ENCODE measurements around the gene DISP3. TPM values are rescaled to one million over a fixed set of nuclear protein-coding genes. Genes with fewer than 3 reads are reported as not detected.

The DISP3 gene
- total and polyA plus RNA-seq, 9 of the 15 experiments (the other 6 are each of a cell fraction or from before 2014, with no cell fraction given) = 0.03 to 0.19 (median 0.15) TPM; not detected in 5

- 0 out of 2 replicates have a peak, but pooled peaks have one; percentile 16 for TF ChIP-seq CREM (IDR thresholded peaks at IDR 0.05; ENCODE audit: low read depth)
- peak; percentile 87; the same call in 1 of the 2 replicates for TF ChIP-seq MTA3 (IDR thresholded peaks at IDR 0.05; ENCODE audit: borderline replicate concordance)
- no peak for TF ChIP-seq ZNF184 (CRISPR knock-in tag; IDR thresholded peaks at IDR 0.05)
- peak; percentile 56; the same call in 1 of the 2 replicates for TF ChIP-seq ARID4B (CRISPR knock-in tag; IDR thresholded peaks at IDR 0.05)
- TF ChIP-seq CXXC5 (CRISPR knock-in tag; IDR thresholded peaks at IDR 0.05) = peak; percentile 86
- TF ChIP-seq JUND (IDR thresholded peaks at IDR 0.05; ENCODE audit: borderline replicate concordance, low read depth, low read length) = peak; percentile 97
- TF ChIP-seq JUND (tag; IDR thresholded peaks at IDR 0.05; ENCODE audit: borderline replicate concordance, low read depth, low read length) = no peak
- peak; percentile 55 for TF ChIP-seq DMBX1 (CRISPR knock-in tag; IDR thresholded peaks at IDR 0.05; ENCODE audit: borderline replicate concordance)
- 0 out of 2 replicates have a peak, but pooled peaks have one; percentile 27 for TF ChIP-seq RBM14 (IDR thresholded peaks at IDR 0.05; ENCODE audit: borderline replicate concordance, insufficient read depth, low read depth, low read length)
- no peak for TF ChIP-seq SETDB1 (IDR thresholded peaks at IDR 0.05; ENCODE audit: low read length)
- TF ChIP-seq E2F1 (CRISPR knock-in tag; IDR thresholded peaks at IDR 0.05) = peak; percentile 73; the same call in 1 of the 2 replicates
- TF ChIP-seq CTBP1 (IDR thresholded peaks at IDR 0.05; ENCODE audit: borderline replicate concordance) = peak; percentile 92
- TF ChIP-seq SREBF1 (IDR thresholded peaks at IDR 0.05; ENCODE audit: borderline replicate concordance, low read depth, low read length) = peak; percentile 78; the same call in 1 of the 2 replicates
- TF ChIP-seq FOXM1 (IDR thresholded peaks at IDR 0.05; ENCODE audit: low read depth) = no peak
- TF ChIP-seq FOXM1 (CRISPR knock-in tag; IDR thresholded peaks at IDR 0.05; ENCODE audit: low read depth) = peak; percentile 73; the same call in 1 of the 2 replicates
- TF ChIP-seq RERE (CRISPR knock-in tag; IDR thresholded peaks at IDR 0.05; ENCODE audit: borderline replicate concordance) = 0 out of 2 replicates have a peak, but pooled peaks have one; percentile 20
Measured at GRCh38 chr1:11478571-11479374, at the start of gene DISP3 (continued).
